Ishikawa (cell line): ENCODE measurements around the gene SGTA.

Experiments
- CEBPB ChIP-seq: IDR thresholded peaks from 2 replicates; pipeline ENCODE4 v1.6.1; 2012
- EP300 ChIP-seq: IDR thresholded peaks from 2 replicates; pipeline ENCODE4 v1.6.1; 2012; ENCODE audit warnings: borderline replicate concordance
- NFIC ChIP-seq: IDR thresholded peaks from 2 replicates; pipeline ENCODE4 v1.6.1; 2012
- RAD21 ChIP-seq: IDR thresholded peaks from 2 replicates; pipeline ENCODE4 v1.6.1; 2012; ENCODE audit warnings: low read depth
- TAF1 ChIP-seq: IDR thresholded peaks from 2 replicates; pipeline ENCODE4 v1.6.1; 2012; ENCODE audit warnings: low read depth, mild to moderate bottlenecking
- TCF12 ChIP-seq: IDR thresholded peaks from 2 replicates; pipeline ENCODE4 v1.6.1; 2012; ENCODE audit warnings: low read depth
- TEAD4 ChIP-seq: IDR thresholded peaks from 2 replicates; pipeline ENCODE4 v1.6.1; 2012
- YY1 ChIP-seq: IDR thresholded peaks from 2 replicates; pipeline ENCODE4 v1.6.1; 2012; ENCODE audit warnings: low read depth
- ZBTB7A ChIP-seq: IDR thresholded peaks from 2 replicates; pipeline ENCODE4 v1.6.1; 2012; ENCODE audit warnings: low read depth
- TF ChIP-seq, protein P1 (sequence below): IDR thresholded peaks from 2 replicates; pipeline ENCODE4 v1.6.1; 2012; ENCODE audit warnings: low read depth, mild to moderate bottlenecking
- TF ChIP-seq, protein P2 (sequence below): IDR thresholded peaks from 2 replicates; pipeline ENCODE4 v1.6.1; 2012

DNA sequence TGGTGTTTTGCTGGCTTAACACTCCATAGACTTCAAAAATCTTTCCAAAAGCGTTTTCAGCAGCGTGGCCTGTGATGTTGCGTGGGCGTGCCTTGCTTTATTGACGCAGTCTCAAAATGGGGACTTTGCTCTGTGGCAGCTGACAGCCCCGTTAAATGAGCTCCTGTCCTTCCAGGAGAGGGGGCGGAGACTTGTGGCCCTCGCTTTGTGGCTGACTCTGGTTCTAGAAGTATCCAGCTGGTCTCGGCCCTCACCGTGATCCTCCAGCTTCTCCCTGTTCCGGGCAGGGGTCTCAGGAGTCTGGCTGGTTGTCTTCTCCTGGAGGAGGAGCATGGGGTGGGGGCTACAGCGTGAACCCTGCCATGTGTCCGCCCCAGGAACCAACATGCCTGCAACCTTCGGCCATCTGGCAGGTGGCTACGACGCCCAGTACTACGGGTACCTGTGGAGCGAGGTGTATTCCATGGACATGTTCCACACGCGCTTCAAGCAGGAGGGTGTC lies 28.2 kb upstream of the SGTA start:
- TF ChIP-seq, protein P1, sequence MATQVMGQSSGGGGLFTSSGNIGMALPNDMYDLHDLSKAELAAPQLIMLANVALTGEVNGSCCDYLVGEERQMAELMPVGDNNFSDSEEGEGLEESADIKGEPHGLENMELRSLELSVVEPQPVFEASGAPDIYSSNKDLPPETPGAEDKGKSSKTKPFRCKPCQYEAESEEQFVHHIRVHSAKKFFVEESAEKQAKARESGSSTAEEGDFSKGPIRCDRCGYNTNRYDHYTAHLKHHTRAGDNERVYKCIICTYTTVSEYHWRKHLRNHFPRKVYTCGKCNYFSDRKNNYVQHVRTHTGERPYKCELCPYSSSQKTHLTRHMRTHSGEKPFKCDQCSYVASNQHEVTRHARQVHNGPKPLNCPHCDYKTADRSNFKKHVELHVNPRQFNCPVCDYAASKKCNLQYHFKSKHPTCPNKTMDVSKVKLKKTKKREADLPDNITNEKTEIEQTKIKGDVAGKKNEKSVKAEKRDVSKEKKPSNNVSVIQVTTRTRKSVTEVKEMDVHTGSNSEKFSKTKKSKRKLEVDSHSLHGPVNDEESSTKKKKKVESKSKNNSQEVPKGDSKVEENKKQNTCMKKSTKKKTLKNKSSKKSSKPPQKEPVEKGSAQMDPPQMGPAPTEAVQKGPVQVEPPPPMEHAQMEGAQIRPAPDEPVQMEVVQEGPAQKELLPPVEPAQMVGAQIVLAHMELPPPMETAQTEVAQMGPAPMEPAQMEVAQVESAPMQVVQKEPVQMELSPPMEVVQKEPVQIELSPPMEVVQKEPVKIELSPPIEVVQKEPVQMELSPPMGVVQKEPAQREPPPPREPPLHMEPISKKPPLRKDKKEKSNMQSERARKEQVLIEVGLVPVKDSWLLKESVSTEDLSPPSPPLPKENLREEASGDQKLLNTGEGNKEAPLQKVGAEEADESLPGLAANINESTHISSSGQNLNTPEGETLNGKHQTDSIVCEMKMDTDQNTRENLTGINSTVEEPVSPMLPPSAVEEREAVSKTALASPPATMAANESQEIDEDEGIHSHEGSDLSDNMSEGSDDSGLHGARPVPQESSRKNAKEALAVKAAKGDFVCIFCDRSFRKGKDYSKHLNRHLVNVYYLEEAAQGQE: no peak
- no peak for TF ChIP-seq TCF12
- no peak for TF ChIP-seq TAF1
- TF ChIP-seq RAD21: no peak
- TF ChIP-seq, protein P2, sequence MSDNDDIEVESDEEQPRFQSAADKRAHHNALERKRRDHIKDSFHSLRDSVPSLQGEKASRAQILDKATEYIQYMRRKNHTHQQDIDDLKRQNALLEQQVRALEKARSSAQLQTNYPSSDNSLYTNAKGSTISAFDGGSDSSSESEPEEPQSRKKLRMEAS: no peak
- no peak for TF ChIP-seq NFIC
- no peak for TF ChIP-seq EP300
- TF ChIP-seq TEAD4: no peak
- TF ChIP-seq CEBPB: no peak
- no peak for TF ChIP-seq YY1
- TF ChIP-seq ZBTB7A: no peak
